HG02623 (cell line): ENCODE measurements around the gene IFI35.

Experiments used
- ATAC-seq: cut with Tn5 transposase; IDR thresholded peaks from one replicate; pipeline ENCODE4 v1.9.1; 2021; ENCODE audit warnings: moderate library complexity; ENCODE audit not compliant: unreplicated experiment

The IFI35 gene

DNA sequence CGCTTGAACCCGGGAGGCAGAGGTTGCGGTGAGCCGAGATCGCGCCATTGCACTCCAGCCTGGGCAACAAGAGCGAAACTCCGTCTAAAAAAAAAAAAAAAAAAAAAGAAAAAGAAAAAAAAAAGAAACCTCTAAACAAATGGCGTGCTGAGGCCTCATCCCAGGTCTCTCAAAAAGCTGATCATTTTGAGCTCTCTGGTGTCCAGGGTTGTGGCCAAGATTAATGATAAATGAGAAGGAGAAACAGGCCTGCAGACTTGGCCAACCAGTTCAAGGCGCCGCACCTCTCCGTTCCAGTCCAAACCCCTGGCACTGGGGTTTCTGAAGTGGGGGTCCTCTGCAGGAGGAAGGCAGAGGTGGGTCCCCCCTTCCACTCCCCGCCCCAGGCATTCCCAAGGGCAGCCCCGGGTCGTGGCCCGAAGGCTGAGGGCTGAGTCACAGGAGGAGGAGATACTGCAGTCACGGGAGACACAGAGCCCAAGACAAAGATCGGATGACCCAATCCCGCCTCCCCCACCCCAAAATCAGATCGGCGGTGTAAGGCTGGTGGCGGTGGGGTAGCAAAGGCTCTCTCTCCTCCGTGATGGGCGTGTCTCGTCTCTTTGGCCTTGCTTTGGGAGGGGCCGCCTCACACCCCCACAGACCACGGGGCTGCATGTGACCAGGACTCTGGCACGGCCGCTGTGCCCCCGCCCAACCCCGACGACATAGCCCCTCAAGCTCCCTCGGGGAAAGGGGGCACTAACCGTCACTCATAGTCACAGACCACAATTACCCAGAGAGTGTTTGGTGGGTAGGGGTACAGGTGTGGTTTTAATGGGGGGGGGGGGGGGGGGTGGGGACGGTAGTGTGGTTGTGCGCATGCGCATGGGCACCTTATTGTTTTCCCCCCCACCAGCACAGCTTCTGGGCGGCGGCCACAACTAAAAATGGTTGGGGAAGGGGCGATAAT, 14.5 kb downstream of the IFI35 start:
- no peak for ATAC-seq

DNA sequence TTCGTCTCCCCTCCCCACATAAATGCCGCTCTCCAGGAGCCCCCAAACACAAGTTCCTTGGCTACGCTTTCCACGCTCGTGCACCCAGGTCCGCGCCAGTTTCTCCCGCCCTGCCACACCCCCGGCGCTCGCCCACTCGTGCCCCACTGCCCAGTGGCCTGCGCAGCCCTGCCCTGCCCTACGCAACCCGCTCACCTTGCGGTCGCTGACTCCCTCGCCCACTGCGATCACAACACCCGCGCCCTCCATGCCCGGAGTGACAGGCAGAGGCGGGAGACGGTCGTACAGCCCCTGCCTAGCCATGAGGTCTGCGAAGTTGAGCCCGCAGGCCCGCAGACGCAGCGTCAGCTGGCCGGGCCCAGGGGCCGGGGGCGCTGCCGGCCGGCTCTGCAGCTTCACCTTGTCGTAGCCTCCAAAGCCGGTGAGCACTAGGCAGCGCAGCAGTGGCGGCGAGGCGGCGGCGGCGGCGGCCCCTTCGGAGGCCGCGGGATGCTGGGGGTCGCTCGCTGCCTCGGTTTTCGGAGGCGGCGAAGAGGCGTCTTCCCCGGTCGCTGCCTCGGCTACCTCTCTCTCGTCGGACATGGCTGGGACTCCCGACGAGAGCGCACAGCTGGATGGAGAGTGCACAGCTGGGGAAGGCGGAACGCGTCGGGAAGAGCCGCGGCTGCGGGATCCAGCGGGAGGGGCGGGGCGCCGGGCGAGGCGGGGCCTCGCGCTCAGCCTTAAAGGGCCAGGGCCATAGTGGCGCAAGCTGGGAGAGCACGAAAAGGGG, 15.3 kb downstream of the IFI35 start, which contains the start of gene VAT1:
Gene VAT1 (minus strand): TSS at position 645 of the 772 bp plus-strand sequence. CDS start 63 bp downstream, at position 582.
- no peak for ATAC-seq

DNA sequence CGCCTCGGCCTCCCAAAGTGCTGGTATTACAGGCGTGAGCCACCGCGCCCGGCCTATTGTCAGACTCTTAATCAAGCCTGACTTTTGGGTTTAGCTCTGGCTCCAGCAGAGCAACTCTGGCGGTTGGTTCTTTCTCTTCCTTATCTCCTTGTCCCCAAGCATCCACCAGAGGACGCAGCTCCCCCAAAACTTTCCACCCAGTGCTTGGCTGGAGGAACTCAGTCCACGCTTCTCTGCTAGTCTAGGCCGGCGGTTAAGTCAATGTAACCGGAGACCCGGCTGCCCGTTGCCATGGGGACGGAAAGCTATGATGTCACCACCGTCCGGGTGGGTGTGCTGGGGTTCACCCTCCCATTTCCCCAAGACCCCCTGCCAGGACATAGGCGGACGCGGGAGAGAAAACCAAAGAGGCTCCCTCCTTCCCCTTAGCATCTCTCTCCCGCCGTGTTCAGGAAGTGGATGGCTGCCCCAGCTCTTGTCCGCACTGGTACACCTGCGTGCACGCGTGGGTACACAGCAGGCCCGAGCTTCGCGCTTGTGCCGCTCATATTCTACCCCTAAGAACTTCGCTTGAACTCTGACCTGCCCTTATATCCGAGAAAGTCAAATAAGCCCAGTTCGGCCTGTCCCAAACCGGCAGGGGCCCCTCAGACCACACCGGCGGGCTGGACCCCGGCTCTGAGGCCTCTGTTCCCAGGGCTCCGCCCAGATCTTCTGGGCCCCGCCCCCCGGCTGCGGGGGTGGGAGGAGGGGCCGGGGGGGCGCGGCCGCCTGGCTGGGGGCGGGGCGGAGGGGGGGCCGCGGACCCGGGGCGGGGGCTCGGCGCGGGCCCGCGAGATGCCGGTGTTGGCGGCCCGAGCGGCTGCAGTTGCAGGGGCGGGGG, 18.1 kb downstream of the IFI35 start, which contains the start of gene RND2:
Gene RND2 (plus strand): TSS at position 825 of the 883 bp plus-strand sequence. CDS start 117 bp downstream, outside the sequence.
- ATAC-seq = no peak

DNA sequence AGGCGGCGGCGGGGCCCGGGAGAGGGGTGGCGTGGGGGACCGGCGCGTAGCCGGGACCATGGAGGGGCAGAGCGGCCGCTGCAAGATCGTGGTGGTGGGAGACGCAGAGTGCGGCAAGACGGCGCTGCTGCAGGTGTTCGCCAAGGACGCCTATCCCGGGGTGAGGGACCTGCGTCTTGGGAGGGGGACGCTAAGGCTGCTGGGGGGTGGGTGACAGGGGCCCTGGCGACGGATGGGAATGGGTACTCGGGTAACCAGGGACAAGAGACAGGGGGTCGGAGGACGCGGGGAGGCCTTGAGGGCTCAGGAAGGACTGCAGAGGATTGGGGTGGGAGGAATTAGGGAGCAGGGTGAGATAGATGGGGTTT, 18.7 kb downstream of the IFI35 start:
- ATAC-seq = no peak

DNA sequence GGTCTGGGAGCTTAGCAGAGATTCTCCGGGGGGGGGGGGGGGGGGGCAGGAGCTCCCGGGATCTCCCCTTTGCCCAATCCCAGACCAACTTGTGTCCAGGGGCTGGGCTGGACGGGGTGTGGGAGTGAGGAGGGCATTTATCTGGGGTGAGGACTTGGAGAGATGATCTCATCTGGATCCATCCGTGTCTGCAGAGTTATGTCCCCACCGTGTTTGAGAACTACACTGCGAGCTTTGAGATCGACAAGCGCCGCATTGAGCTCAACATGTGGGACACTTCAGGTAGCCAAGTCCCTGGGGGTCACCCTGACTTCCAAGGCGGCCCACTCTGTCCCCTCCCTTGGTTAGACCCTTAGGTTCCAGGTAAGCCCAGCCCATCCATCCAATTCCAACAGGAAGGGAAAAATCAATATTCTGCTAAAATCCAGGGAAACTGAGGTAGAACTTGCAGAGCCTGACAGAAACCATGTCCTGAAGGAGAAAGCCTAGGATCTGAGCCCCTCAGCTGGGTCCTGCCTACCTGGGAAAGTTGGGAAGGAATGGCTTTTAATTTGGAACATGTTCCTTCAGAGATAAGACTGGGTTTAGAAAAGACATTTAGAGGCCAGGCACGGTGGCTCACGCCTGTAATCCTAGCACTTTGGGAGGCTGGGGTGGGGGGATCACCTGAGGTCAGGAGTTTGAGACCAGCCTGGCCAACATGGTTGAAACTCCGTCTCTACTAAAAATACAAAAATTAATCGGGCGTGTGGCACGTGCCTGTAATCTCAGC, 19.4 kb downstream of the IFI35 start:
- no peak for ATAC-seq

DNA sequence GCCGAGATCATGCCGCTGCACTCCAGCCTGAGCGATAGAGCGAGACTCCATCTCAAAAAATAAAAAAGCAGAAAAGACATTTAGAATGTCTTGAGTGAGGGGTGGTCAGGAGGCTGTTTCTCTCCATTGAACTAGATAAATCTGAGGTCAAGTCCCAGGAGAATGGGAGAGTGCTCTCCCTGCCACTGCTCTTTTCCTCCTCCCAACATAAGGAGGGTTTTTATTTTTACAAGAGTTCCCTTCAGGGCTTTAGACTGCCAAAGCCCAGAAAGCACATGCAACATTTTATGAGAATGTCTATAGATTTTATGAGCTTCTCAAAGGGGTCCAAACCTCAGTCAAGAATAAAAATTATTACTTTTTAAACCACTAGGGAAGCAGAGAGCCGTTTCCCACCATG, 20.0 kb downstream of the IFI35 start:
- ATAC-seq = no peak

DNA sequence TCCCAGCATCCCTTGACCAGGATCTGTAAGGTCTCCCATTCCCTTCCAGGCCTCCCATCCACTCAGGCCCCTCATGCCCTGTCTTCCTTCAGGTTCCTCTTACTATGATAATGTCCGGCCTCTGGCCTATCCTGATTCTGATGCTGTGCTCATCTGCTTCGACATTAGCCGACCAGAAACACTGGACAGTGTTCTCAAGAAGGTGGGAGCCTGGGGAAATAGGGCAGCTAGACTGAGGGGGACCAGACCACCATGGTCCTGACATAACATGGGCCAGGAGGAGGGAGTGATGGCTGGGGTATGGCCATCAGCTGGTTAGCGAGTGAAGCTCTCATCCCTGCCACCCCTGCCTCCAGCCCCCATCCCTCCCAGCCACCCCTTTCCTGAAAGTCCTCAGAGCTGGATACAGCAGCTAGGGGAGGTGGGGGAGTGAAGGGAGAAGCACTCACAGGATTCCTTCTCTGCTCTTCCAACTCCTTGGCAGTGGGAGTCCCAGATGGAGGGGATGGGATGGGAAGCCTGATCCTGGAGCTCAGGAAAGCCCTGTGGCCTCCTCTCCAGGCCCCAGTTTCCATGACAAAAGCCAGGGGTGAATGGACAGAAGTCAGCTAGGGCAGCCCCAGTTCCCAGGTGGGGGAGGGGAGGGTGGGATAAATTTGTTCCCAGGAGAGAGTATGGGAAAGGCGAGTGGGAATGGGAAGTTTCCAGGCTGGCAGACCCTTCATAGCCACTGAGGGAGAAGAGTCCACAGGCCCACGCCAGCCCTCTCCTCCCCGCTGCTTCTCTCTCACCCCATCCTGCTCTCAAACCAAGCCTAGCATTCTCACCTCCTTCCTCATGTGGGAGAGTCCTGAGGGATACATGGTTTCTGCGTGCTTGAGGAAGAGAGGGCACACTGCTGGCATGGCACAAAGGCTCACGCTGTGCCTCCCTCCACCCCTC, 20.8 kb downstream of the IFI35 start:
- ATAC-seq = no peak

DNA sequence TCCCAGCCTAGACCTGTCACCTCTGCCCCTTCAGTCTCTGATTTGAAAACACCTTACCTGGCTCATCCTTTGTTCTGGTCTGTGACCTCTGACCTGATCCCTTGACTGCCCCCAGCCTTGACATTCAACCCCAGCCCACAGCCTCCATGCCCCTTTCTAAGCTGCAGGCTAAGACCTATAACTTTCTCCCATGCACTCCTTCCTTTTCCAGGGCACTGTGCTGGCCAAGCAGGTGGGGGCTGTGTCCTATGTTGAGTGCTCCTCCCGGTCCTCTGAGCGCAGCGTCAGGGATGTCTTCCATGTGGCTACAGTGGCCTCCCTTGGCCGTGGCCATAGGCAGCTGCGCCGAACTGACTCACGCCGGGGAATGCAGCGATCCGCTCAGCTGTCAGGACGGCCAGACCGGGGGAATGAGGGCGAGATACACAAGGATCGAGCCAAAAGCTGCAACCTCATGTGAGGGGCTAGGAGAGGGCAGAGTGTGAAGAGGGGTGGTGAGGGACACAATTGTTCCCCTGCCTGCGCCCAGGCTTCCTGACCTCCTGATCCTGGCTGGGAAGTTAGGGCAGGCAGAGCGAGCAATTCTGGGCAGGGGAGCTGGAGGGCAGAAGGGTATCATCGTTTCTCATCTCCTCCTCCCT, 21.8 kb downstream of the IFI35 start:
- no peak for ATAC-seq

DNA sequence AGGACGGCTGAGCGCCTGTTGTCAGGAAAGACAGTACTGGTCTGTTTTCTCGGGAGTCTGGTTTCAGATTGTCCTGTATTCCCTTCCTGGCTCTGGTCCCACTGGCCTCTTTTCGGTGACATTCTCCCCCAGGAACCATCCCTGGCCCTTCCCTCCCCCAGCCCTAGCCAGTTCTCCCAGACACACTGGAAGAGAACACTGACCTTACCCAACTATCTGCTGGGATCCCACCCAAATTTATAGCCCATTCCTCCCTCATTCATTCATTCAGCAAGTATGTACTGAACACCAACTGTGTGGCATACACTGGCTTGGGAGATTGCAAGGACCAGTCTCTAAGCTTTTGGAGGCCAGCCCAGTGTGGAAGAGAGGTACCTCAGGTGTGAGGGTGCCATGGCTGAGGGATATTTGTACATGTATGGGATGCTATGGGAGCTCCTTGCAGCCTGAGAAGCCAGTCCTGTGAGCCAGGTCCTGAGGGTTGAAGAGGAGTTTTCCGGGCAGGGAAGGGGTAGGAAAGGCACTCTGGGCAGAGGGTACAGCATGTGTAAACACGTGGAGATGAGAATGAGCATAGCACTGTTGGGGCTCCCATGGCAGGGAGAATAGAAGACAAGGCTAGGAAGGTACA, 23.7 kb downstream of the IFI35 start:
- ATAC-seq = no peak

DNA sequence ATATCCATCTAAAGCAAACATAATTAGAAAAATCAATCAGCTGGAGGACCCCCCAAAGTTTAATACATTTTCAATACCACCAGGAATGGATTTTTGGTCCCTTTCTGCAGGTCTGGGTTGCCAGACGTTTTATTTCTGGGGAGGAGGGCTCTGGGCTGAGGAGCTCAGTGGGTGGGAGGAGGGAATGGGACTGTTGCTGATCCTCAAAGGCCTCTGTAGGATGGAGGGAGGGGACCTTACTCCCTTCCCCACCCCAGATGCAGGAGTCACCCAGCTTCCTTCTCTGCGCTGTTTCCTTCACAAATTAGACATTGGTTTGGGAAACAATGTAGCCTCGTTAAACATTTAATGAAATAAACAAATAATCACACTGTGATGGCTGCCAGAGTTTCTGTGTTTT, 25.1 kb downstream of the IFI35 start:
- no peak for ATAC-seq

DNA sequence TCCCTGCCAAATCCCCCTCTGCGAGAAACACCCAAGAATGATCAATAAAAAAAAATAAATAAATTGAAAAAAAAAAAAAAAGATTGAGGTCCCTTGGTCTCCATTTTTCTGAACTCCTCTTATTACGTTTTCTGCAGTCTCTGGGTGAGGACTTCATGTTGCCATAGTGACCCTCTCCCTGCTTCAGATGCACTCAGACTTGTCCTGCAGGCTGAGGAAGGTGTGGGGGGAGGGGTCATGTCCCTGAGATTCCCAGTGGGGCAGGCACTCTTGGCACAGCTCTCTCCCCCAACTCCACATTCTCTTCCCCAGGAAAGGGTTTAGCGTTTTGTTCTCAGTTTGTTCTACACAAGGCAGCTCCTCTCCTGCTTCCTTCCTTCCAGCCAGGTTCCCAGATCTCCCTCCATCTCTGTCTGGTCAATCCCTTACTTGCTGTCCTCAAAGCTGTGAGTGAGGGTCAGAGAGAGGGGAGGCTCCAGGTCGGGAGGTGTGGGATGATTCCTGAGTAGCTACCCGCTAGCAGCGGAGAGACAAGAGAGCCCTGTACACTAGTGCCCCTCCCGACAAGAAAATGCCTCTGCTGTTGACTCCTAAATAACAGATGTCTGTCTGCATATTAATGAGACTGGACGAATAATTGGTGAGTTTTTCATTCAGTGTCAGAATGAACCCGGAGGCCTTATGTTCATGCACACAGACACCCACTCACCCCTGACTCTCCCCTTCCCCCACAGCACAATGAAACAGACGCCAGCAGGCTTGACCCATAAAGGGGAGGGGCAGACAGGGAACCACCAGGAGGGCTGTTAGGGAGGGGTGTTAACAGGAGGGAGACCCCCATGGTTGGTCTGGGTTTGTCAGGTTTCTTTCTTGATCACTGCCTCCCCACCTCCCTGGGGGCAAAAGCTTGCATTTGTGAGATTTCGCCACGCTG, 27.6 kb downstream of the IFI35 start:
- ATAC-seq = no peak

DNA sequence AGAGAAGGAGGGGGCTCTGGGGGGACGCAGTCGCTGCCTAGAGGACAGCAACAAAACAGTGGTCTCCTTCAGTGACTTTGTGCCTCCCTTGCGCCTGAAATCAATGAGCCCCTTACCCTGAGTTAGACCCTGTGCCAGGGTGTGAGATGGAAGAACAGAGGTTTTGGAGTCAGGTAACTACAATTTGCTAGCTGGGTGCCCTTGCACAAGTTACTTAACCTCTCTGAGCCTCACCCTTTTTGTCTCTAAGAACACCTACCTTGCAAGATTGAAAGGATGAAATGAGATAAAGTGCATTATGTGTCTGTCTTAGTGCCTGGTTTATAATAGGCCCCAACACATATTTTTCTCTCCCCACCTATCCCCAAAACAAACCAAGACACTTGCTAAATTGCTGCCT, 28.3 kb downstream of the IFI35 start:
- no peak for ATAC-seq

DNA sequence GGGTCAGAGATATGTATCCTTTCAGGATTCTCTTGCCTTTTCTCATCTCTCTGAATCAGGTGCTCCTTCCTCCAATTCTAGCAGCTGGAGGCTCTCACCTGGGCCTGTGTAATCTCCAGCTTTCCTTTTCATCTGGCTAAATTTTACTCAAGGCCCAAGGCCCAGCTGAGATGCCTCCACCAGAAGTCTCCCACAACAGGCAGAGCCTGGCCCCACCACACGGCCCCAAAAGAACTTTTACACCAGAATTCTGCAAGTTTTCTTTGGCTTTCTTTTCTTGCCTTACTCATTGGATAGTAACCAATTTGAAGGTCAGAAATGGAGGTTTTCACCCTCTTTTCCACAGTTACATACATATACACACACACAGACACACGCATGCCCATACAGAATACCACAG, 33.1 kb downstream of the IFI35 start:
- no peak for ATAC-seq

DNA sequence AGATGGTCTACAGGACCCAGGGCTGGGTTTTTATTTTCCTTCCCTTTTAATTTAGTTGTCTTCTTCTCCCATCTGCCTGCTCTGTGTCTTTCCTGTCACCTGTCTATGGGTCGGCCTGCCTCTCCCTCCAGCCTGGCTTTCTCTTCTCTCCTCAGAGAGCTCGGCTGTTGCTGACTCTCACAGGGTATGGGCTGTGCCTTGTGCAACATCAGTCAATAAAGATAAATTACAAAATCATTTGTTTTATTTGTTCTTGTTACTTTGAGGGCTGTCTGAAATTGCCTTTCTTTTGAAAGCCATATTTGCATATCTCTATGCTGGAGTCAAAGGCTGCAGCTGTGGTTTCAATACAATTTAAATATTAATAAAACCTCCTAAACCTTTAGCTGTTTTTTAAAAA, 34.1 kb downstream of the IFI35 start:
- ATAC-seq = no peak

DNA sequence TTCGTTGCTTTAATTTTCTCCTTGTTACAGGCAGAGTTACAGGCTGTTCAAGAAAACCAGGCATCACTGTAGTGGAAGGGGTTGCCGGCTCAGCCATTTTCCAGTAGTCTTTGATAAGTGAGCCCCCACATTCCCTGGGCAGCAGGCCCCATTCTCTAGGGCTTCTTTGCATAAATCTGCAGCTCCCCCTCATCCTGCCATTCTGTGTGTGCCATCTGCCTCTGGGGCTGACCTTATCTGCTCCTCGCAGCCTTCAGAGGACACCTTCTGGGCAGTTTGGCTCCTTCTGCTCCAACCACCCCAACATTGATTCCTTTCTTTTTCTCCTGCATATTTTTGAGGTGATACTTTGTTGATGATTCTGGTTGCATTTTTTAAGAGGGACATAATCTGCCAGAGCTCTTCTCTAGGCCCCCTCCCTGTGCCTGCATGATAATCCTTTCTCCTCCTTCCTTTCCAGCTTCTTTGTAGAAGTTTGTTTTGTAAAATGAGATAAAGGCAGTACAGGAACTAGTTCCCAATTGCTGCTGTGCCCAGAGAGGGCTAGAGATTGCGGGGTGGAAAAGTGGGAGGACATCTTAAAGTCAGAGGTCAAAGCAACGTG, 35.5 kb downstream of the IFI35 start:
- no peak for ATAC-seq

DNA sequence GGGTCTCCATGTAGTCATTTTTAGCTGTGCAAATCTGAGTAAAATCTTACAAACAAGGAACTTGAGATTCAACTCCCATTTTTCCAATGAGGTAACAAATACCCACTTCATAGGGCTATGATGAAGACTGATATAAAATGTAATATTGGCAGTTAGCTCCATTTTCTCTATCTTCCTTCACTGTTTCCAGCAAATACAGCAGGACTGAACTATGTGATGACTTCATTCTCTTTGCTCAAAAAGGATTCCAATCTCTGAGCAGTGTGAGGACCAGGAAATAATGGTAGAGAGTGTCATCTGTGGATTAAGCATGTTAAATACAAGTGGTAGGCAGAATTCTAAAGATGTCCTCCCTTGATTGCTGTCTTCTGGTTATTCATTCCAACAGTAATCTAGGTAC, 36.7 kb downstream of the IFI35 start:
- ATAC-seq = no peak

DNA sequence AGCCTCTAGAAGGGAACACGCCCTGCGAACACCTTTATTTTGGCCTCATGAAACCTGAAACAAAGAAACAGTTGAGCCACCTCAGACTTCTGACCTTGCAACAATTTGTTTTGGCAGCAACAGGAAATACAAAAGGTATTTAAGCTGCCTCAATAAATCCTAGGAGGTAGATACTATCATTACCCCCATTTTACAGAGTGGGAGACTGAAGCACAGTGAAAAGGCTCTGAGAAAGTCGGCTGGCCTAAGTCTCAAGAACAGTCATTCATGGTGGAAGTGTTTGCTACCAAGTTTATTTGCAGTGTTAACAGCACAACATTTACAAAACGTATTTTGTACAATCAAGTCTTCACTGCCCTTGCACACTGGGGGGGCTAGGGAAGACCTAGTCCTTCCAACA, 37.4 kb downstream of the IFI35 start:
- no peak for ATAC-seq
